Stomach (tissue), 9 donors: ENCODE data around the gene AADACL3. TPM values are rescaled to one million over a fixed set of nuclear protein-coding genes. Genes with fewer than 3 reads are reported as not detected.

Experiments
- DNase-seq, 2 donors: peaks; one replicate each; pipeline versions ENCODE4 v3.0.0 to v3.0.0-alpha.2; 2013 to 2019
- H3K27ac ChIP-seq, 5 donors: fragments of 200-600 bp in 4 of 5; sonication (generic) in 4 of 5; one replicate each; pipeline ENCODE4 v1.5.1; 2013 to 2019; ENCODE audit warnings: mild to moderate bottlenecking in 1 of 5, moderate library complexity in 1 of 5
- H3K27me3 ChIP-seq, 3 donors: fragments of 200-600 bp; sonication (generic); one replicate each; pipeline ENCODE4 v1.5.1; 2017 to 2019; ENCODE audit warnings: mixed run types in 1 of 3
- H3K36me3 ChIP-seq, 4 donors: fragments of 200-600 bp; sonication (generic); 1 replicate in 3 of 4; 2 replicates in 1 of 4; pipeline ENCODE4 v1.5.1; 2016 to 2019
- H3K4me1 ChIP-seq, 4 donors: fragments of 200-600 bp; sonication (generic); one replicate each; pipeline ENCODE4 v1.5.1; 2016 to 2019
- H3K4me3 ChIP-seq, 4 donors: fragments of 200-600 bp; sonication (generic) in 3 of 4; one replicate each; pipeline ENCODE4 v1.5.1; 2016 to 2019; ENCODE audit warnings: mild to moderate bottlenecking in 1 of 4
- H3K9me3 ChIP-seq, 4 donors: fragments of 200-600 bp; sonication (generic); one replicate each; pipeline ENCODE4 v1.5.1; 2016 to 2019
- EP300 ChIP-seq: sonication (generic); formaldehyde crosslinking; IDR thresholded peaks from one replicate; pipeline ENCODE4 v1.6.1; 2017; ENCODE audit warnings: antibody characterized with exemption
- POLR2A ChIP-seq, 4 donors: fragments of 450-650 bp; IDR thresholded peaks; one replicate each; pipeline ENCODE4 v1.6.1; 2016; ENCODE audit warnings: antibody characterized with exemption in 4 of 4, control low read depth in 2 of 4, mild to moderate bottlenecking in 1 of 4, moderate library complexity in 1 of 4
- POLR2AphosphoS5 ChIP-seq, 3 donors: sonication (generic); formaldehyde crosslinking; IDR thresholded peaks; one replicate each; pipeline ENCODE4 v1.6.1; 2016; ENCODE audit warnings: antibody characterized with exemption in 3 of 3
- WGBS, 5 donors: extraction: QIAGEN DNeasy Blood & Tissue Kit in 3 of 5; methylation state at CpG; one replicate each; pipeline versions ENCODE4 v1.1.5 to v1.1.7; 2013 to 2018; 5-methylcytosine and 5-hydroxymethylcytosine counted together
- intact Hi-C: fragments of 100-400 bp; cut with DNase I; formaldehyde crosslinking; loops from one replicate; pipeline ENCODE4 v1.15.1; 2023; ENCODE audit warnings: low total_unique reads
- polyA plus RNA-seq, 3 donors: library from polyadenylated mRNA; stranded (reverse); fragments of 200-250 nt; gene quantifications; one replicate each; pipeline ENCODE4 v1.2.3, GENCODE V29; 2013
- total RNA-seq, 5 donors: library from RNA; depleted of rRNA; stranded (reverse); fragments of >200 nt; gene quantifications; one replicate each; pipeline versions ENCODE4 v1.1.0 to v1.2.3, GENCODE V29; 2014 to 2016
- TF ChIP-seq, protein P1 (sequence below), 7 experiments: fragments of 450-650 bp in 4 of 7; fragments of 200-600 bp in 3 of 7; sonication (generic) in 3 of 7; IDR thresholded peaks; one replicate each; pipeline ENCODE4 v1.5.1; 2016 to 2019; ENCODE audit warnings: antibody characterized with exemption in 7 of 7, control low read depth in 2 of 7, mild to moderate bottlenecking in 1 of 7
- donor health status: healthy with polysubstance abuse.
- donor health status: Bipolar disorder and iron deficiency.
- donor health status: healthy.

Gene AADACL3
- total and polyA plus RNA-seq, 8 donors = not detected

DNA sequence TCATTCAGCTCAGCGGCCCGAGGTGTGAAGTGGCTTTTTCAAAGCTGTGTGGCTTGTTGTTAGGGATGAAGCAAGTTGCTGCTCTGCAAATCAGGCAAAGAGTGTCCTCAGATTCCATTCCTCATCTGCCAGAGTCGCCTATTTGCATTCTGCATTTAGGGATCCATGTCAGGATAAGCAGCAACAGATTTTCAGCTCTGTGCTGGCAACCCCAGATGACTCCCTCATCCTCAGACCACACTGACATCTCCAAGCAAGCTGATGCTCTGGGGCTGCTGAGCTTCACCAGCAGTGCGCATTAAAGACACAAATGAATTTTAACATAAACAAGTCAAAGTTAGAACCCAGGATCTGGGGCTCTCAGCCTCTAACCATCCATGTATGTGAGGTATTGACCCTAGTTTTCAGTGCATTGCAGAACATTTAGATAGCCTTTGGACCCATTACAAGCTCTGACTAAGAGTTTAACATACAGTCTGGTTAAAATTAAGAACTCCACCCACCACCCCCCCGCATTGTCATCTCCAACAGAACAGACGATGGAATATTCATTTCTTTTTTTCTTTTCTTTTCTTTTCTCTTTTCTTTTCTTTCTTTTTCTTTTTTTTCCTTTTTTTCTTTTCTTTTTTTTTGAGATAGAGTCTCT lies 41.0 kb downstream of the AADACL3 start:
- H3K4me1 ChIP-seq = no peaks in the 10 kb centered on the region
- peak in 1 of 2 donors; percentile 12 for DNase-seq
- intact Hi-C loops = no loop called here
- H3K36me3 ChIP-seq = no peaks in the 10 kb centered on the region
- peaks cover 0 to 32% (median 0%) of the 10 kb centered on the region in 3 donors for H3K27me3 ChIP-seq
- no peak overlapping the region for H3K27ac ChIP-seq
- 69 to 82% (median 74%) methylated on average over 6 of the region's 6 CpGs for WGBS, 5 donors
- H3K4me3 ChIP-seq = no peak overlapping the region
- H3K9me3 ChIP-seq = no peaks in the 10 kb centered on the region
- TF ChIP-seq POLR2A (IDR thresholded peaks at IDR 0.05) = no peak
- TF ChIP-seq, protein P1, sequence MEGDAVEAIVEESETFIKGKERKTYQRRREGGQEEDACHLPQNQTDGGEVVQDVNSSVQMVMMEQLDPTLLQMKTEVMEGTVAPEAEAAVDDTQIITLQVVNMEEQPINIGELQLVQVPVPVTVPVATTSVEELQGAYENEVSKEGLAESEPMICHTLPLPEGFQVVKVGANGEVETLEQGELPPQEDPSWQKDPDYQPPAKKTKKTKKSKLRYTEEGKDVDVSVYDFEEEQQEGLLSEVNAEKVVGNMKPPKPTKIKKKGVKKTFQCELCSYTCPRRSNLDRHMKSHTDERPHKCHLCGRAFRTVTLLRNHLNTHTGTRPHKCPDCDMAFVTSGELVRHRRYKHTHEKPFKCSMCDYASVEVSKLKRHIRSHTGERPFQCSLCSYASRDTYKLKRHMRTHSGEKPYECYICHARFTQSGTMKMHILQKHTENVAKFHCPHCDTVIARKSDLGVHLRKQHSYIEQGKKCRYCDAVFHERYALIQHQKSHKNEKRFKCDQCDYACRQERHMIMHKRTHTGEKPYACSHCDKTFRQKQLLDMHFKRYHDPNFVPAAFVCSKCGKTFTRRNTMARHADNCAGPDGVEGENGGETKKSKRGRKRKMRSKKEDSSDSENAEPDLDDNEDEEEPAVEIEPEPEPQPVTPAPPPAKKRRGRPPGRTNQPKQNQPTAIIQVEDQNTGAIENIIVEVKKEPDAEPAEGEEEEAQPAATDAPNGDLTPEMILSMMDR (IDR thresholded peaks at IDR 0.05) = no peak
- no peak for TF ChIP-seq POLR2AphosphoS5 (IDR thresholded peaks at IDR 0.05)
- TF ChIP-seq EP300 = no peak

DNA sequence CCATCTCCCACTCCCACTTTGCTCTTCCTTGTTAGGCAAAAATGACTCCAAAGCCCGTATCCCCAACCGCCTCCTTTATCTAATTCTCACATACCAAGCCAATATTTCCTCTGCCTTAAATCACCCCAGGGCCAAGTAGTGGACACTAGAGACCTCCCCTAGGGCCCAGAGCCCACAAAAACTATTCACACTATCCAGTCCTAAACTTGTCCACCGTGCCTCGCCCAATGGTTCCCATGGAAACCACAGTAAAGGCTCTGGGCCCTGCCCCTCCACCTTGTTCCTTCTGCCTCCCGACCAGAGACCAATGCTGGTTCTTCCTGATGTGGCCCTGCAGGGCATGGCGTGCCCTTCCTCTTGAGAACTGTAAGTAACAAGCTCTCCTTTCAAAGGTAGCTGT lies 41.9 kb downstream of the AADACL3 start:
- WGBS, 5 donors = 57 to 77% (median 66%) methylated on average over 6 of the region's 6 CpGs
- H3K9me3 ChIP-seq = no peaks in the 10 kb centered on the region
- peaks cover 0 to 32% (median 0%) of the 10 kb centered on the region in 3 donors for H3K27me3 ChIP-seq
- no peaks in the 10 kb centered on the region for H3K36me3 ChIP-seq
- H3K4me1 ChIP-seq = no peaks in the 10 kb centered on the region
- H3K27ac ChIP-seq = no peak overlapping the region
- intact Hi-C loops = no loop called here
- no peak for DNase-seq
- TF ChIP-seq EP300 (no peak), POLR2A (IDR thresholded peaks at IDR 0.05) (no peak), POLR2AphosphoS5 (IDR thresholded peaks at IDR 0.05) (no peak)
- TF ChIP-seq, protein P1 (IDR thresholded peaks at IDR 0.05) = no peak
- H3K4me3 ChIP-seq = no peak overlapping the region

- intact Hi-C loops = no loop called here
- no peak overlapping the region for H3K4me3 ChIP-seq
- no peak overlapping the region for H3K27ac ChIP-seq
- TF ChIP-seq EP300 (no peak), POLR2AphosphoS5 (IDR thresholded peaks at IDR 0.05) (no peak), POLR2A (IDR thresholded peaks at IDR 0.05) (no peak)
- TF ChIP-seq, protein P1 (IDR thresholded peaks at IDR 0.05) = no peak
- H3K9me3 ChIP-seq = no peaks in the 10 kb centered on the region
- DNase-seq = no peak
- 48 to 74% (median 66%) methylated on average over 5 to 7 of the region's 7 CpGs for WGBS, 5 donors
- H3K4me1 ChIP-seq = no peaks in the 10 kb centered on the region
- H3K36me3 ChIP-seq = no peaks in the 10 kb centered on the region
- peaks cover 0 to 32% (median 0%) of the 10 kb centered on the region in 3 donors for H3K27me3 ChIP-seq
Measured at GRCh38 chr1:12760256-12760795, 44.4 kb downstream of the AADACL3 start.

- intact Hi-C loops = no loop called here
- Histone ChIP-seq H3K27ac (no peak overlapping the region), H3K4me1 (no peaks in the 10 kb centered on the region), H3K36me3 (no peaks in the 10 kb centered on the region), H3K27me3 (peaks cover 0 to 32% (median 0%) of the 10 kb centered on the region in 3 donors), H3K9me3 (no peaks in the 10 kb centered on the region), H3K4me3 (no peak overlapping the region)
- DNase-seq = no peak
- WGBS, 5 donors = 63 to 81% (median 80%) methylated on average over 5 of the region's 5 CpGs
- TF ChIP-seq EP300 (no peak), POLR2A (IDR thresholded peaks at IDR 0.05) (no peak), POLR2AphosphoS5 (IDR thresholded peaks at IDR 0.05) (no peak)
Measured at GRCh38 chr1:12761781-12762180, 45.9 kb downstream of the AADACL3 start.

DNA sequence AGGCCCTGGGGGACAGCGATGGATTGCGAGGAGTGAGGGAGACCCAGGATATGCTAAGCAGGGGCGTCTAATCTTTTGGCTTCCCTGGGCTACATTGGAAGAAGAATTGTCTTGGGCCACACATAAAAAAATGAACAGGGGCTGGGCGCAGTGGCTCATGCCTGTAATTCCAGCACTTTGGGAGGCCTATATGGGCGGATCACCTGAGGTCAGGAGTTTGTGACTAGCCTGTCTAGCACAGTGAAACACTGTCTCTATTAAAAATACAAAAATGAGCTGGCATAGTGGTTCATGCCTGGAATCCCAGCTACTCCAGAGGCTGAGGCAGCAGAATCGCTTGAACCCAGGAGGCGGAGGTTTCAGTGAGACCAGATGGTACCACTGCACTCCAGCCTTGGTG lies 46.9 kb downstream of the AADACL3 start:
- intact Hi-C loops = no loop called here
- H3K36me3 ChIP-seq = no peaks in the 10 kb centered on the region
- no peak overlapping the region for H3K27ac ChIP-seq
- H3K9me3 ChIP-seq = no peaks in the 10 kb centered on the region
- no peak for DNase-seq
- H3K4me1 ChIP-seq = no peaks in the 10 kb centered on the region
- H3K27me3 ChIP-seq = peaks cover 0 to 28% (median 0%) of the 10 kb centered on the region in 3 donors
- TF ChIP-seq POLR2A (IDR thresholded peaks at IDR 0.05) = no peak
- no peak for TF ChIP-seq EP300
- TF ChIP-seq POLR2AphosphoS5 (IDR thresholded peaks at IDR 0.05) = no peak
- TF ChIP-seq, protein P1 (IDR thresholded peaks at IDR 0.05) = no peak
- 79 to 83% (median 81%) methylated on average over 7 of the region's 7 CpGs for WGBS, 5 donors
- no peak overlapping the region for H3K4me3 ChIP-seq
